Fibroblast of villous mesenchyme (primary cell): Measurements from ENCODE around the gene COMMD1. TPM values are rescaled to one million over a fixed set of nuclear protein-coding genes. Genes with fewer than 3 reads are reported as not detected.
"Not testable (repeated sequence)": the region's sequence is repeated elsewhere in the genome, so short reads cannot be mapped to it uniquely, and the experiment has no call there.

ENCODE experiments used
- DNase-seq: peaks from one replicate; pipeline ENCODE4 v3.0.0-alpha.2; 2010; ENCODE audit warnings: low read depth
- H3K4me3 ChIP-seq: 2 replicates; pipeline ENCODE4 v1.5.1; 2011; ENCODE audit warnings: low read depth, mild to moderate bottlenecking, low read length
- total RNA-seq: library from RNA; depleted of rRNA; stranded (reverse); fragments of >200 nt; gene quantifications from 2 replicates; pipeline ENCODE4 v1.2.3, GENCODE V29; 2012
- TF ChIP-seq, protein P1 (sequence below): IDR thresholded peaks from 2 replicates; pipeline ENCODE4 v1.5.1; 2012; ENCODE audit warnings: low read depth, mild to moderate bottlenecking, low read length; ENCODE audit not compliant: insufficient read depth

The COMMD1 gene
- total RNA-seq, 1 donor: 59.2 TPM

DNA sequence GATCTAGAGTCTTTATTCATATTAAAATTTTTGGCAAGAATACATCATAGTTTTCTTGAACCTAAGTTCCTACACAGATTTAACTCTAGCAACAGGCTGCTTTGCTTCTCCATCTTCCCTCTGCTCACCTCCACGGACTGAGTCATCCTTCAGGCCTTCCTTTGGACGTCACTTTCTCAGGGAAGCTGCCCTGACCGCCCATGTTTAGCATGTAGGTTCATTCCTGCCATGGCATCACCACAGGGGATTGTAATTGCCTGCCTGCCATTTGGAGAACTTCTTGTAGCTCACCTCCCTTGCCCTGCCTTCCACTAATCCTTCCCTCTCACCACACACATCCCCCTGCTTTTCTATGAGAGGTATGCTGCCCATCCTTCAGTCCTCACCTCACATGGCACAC is 246.5 kb downstream of the COMMD1 start:
- TF ChIP-seq, protein P1, sequence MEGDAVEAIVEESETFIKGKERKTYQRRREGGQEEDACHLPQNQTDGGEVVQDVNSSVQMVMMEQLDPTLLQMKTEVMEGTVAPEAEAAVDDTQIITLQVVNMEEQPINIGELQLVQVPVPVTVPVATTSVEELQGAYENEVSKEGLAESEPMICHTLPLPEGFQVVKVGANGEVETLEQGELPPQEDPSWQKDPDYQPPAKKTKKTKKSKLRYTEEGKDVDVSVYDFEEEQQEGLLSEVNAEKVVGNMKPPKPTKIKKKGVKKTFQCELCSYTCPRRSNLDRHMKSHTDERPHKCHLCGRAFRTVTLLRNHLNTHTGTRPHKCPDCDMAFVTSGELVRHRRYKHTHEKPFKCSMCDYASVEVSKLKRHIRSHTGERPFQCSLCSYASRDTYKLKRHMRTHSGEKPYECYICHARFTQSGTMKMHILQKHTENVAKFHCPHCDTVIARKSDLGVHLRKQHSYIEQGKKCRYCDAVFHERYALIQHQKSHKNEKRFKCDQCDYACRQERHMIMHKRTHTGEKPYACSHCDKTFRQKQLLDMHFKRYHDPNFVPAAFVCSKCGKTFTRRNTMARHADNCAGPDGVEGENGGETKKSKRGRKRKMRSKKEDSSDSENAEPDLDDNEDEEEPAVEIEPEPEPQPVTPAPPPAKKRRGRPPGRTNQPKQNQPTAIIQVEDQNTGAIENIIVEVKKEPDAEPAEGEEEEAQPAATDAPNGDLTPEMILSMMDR: no peak
- no peak overlapping the region for H3K4me3 ChIP-seq
- DNase-seq: no peak

DNA sequence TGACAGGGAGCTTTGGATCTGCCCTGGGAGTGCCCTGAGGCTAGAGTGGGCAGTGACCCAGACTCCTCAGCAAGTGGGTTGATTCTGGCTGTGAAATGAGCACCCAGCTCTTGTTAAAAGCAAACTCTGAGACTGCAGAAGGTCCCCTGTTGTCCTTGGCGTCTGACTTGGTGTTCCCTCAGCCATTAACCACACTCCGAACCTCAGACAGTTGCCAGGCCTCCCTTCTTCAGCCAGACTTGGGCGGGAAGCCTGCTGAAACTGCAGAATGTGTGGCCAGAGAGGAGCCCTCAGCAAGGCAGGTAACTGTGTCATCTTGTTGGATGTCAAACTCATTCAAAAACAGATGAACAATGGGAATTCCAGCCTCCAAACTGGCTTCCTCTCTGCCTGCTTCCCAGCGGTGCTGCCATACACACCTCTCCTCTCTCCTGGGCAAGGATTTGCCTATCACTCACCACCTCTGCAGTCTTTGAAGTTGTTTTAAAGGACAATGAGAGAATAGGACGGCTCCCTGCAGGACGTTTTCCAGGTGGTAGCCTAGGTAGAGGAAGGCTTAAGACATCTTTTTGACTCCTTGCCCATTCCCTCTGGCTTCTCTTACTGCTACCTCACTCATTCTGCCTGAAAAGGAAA is 251.5 kb downstream of the COMMD1 start:
- TF ChIP-seq, protein P1: no peak
- DNase-seq: no peak
- no peak overlapping the region for H3K4me3 ChIP-seq

DNA sequence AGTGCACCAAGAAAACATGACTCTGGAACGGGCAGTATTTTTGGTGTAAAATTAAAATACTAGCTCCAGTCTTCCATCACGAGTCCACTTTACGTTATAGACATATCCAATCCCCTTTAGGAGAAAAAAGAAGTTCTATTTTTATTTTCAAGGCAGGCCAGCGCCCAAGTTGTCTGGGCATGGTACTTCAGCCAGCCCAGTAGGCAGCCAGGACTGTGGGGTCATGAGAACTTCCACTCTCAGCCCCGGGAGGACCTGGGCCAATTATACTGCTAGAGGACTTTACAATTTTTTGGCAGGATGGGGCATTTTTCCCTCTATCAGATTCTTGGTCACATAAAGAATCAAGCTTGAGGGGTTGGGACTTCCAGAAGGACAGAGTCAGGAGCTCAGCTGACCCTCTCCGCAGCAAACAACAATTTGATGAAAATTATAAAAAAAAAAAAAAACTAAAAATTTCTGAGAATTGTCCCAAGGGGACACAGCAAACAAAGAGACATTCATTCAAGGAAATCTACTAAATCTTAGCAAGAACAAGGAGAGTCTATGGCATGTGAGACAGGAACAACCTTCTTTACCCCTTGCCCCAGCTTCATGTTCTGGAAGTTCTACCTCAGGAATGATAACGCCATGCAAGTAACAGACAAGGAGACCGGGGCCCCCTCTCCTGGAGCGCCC is 253.1 kb downstream of the COMMD1 start:
- no peak overlapping the region for H3K4me3 ChIP-seq
- TF ChIP-seq, protein P1: no peak
- DNase-seq: no peak

DNA sequence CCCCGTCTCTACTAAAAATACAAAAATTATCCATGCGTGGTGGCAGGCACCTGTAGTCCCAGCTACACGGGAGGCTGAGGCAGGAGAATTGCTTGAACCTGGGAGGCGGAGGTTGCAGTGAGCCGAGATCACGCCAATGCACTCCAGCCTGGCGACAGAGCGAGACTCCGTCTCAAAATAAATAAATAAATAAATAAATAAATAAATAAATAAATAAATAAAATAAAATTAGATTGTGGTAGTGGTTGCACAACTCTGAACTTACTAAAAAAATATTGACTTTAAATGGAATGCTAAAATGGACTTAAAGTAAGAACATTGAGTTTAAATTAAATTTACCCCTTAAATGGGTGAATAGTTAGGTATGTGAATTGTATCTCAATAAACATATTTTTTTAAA is 255.2 kb downstream of the COMMD1 start:
- H3K4me3 ChIP-seq, DNase-seq: not testable (repeated sequence)

DNA sequence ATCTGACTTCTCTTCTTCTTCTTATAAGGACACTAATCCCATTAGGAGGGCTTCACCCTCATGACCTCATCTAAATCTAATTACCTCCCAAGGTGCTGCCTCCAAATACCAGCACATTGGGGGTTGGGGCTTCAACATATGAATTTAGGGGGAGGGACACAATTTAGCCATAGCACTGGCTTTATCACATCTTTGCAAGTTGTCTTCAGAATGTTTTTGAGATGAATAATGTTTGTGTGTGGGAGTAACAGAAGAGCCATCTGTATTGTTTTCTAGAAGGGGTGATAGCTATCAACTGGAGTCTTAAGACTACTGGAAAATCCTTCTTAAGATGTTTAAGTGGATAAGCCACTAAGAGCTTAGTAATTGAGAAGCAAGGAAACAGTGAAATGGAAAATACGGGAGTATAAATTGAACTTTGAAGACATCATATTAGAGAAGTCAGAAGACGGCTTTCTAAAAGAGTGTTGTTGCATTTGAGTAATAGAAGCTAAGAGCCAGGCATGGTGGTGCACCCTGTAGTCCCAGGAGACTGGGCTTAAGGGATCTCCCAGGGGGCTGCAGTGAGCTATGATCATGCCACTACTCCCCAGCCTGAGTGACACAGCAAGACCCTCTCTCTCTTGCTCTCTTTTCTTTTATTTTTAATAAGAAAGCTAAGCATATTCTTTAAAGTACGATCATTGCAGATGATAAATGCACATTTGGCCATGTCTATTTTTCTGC is 257.8 kb downstream of the COMMD1 start:
- peak; percentile 28 for DNase-seq
- no peak overlapping the region for H3K4me3 ChIP-seq
- TF ChIP-seq, protein P1: no peak

DNA sequence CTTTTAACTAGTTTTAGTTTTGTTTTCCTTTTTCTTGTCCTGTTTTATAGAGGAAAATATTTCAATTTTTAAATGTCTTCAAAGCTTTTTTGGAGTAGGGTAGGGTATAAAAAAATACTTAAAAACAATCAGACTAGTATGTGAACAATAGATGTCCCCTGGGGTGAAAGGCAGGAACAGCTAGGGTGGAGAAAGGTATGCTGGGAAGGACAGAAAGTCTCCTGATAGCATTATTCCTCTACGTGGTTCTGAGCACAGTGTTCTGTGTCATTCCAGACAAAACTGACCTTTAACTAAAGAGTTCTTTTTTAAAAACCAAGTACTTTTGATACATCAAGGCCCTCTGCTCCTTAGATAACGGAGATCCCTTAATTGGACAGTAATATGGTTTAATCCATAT is 258.4 kb downstream of the COMMD1 start:
- H3K4me3 ChIP-seq: no peak overlapping the region
- DNase-seq: no peak
- TF ChIP-seq, protein P1: no peak

DNA sequence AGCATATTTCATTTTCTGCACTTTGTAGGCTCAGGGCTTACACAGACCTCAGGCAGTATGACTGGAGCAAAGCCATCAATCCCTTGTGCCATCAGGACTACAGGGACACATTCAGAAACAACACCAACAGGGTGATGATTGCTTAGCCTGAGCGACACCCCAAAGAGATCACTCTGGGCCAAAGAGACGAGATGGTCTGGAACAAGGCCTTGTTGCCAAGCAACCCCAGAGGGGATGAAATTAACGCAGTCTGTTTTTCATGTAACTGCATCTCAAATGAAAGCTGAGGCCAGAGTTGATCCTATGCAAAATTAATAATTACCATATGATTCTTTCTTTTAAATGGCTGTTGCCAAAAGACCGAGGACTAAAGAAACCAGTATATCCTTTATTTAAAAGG is 270.3 kb downstream of the COMMD1 start:
- no peak for DNase-seq
- no peak overlapping the region for H3K4me3 ChIP-seq
- TF ChIP-seq, protein P1: no peak
